LNCAP (cell line): ENCODE data around the gene UBL7.

Source experiments
- TF ChIP-seq, protein P1 (sequence below): fragments of 450-650 bp; IDR thresholded peaks from 2 replicates; pipeline ENCODE4 v1.5.1; 2017; ENCODE audit warnings: mild to moderate bottlenecking

UBL7 gene

DNA sequence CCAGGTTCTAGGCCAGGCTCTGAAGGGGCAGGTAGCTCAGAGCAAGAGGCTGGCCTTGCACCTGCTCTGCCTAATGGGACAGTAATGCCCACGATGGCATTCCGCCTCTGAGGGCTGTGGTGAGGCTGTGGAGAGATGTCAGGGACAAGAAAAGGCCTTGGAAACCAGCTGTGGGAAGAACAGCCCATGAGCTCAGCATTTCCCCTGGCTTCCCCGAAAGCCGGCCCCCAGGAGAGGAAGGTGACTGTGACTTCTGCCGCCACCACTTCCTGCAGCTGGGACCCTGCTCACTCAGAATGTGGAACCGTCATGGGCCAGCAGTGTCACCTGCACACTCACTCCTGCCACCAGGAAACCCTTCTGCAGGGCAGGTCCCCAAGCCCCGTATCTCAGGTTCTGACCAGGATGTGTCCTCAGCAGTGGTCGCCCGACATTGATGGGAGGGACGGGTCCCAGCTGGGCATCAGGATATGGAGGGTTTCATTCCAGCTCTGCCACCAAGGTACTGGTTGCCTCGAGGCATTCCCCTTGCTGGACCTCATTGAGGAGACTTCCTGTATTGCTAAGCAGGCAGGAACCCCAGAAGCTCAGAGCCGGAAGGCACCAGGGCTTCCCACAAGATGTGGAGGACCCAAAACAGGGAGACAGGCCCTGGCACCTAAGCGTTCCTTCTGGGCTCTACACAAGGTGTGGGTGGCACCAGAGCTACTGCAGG, 57.9 kb downstream of the UBL7 start:
- TF ChIP-seq, protein P1, sequence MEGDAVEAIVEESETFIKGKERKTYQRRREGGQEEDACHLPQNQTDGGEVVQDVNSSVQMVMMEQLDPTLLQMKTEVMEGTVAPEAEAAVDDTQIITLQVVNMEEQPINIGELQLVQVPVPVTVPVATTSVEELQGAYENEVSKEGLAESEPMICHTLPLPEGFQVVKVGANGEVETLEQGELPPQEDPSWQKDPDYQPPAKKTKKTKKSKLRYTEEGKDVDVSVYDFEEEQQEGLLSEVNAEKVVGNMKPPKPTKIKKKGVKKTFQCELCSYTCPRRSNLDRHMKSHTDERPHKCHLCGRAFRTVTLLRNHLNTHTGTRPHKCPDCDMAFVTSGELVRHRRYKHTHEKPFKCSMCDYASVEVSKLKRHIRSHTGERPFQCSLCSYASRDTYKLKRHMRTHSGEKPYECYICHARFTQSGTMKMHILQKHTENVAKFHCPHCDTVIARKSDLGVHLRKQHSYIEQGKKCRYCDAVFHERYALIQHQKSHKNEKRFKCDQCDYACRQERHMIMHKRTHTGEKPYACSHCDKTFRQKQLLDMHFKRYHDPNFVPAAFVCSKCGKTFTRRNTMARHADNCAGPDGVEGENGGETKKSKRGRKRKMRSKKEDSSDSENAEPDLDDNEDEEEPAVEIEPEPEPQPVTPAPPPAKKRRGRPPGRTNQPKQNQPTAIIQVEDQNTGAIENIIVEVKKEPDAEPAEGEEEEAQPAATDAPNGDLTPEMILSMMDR, result no peak

DNA sequence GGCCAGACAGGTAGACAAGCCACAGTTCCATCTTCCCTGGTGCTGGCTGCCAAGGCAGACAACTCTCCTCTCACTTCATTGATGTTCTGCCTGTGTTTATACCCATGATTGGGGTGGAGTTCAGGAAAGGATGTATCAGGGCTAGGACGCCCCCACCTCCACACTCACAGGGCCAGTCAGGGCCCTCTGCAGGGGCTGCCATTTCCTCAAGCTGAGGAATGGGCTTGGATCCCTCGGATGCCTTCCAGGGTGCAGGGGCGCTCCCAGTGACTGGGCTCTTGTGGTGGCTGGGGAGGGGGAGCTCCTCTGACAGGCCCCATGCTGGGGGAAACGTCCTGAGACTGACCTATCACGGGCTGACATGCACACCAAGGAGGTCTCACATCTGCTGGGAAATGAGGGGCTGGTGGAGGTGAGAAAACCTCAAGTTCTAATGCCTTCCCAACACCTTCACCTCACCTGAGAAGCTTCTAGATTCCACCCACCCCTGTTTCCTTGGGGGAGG, 58.6 kb downstream of the UBL7 start:
- TF ChIP-seq, protein P1, result no peak

DNA sequence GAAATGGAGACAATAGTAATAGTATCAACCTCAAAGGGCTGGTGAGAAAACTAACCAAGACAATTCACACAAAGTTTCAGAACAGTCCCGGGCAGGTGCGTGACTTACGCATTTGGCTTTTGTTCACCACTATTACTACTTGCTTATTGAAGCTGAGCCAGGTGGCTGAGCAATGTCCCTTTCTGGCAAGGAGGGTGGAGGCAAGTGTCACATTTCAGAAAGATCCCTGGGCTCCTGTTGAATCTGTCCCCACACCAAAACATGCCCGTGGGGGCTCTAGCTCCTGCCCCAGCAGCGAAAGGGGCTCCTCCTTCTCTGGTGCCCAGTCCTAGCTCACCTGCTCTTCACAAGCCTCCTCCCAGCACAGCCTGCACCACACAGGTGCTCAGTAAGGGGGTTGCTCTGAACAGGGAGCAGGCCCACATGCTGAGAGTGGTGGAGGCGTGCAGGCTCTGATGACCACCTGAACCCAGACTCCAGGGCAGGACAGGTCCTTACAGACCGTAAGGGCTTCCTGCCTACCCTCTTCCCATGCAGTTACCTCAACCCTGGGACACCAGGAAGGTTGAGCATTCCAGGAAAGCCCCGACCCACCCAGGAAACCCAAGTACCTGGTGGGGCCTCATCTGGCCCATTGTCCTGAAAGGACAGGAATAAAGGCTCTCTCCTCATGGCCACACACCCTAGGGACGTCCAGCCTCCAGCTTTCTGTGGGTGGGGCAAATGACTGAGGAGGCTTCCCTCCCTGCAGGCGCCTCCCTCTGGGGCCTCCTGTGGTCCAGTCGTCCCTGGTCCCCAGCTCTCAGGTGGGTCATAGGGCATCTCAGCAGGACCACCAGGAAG, 59.8 kb downstream of the UBL7 start:
- TF ChIP-seq, protein P1, result no peak

DNA sequence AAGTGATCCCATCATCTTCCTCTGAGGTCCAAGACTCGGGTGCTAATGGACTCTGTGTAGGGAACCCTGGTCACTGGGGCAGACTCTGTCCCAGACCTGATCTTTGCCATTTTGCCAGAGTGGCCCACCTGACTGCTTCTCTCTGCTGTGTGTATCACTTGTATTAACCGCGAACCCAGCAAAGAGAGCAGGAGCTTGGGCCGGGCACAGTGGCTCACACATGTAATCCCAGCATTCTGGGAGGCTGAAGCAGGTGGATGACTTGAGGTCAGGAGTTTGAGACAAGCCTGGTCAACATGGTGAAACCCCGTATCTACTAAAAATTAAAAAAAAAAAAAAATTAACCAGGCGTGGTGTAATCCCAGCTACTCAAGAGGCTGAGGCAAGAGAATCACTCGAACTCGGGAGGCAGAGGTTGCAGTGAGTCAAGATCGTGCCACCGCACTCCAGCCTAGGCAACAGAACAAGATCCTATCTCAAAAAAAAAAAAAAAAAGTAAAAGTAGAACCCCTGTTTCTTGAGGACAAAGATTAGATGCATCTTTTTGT, 60.6 kb downstream of the UBL7 start:
- TF ChIP-seq, protein P1, result no peak

DNA sequence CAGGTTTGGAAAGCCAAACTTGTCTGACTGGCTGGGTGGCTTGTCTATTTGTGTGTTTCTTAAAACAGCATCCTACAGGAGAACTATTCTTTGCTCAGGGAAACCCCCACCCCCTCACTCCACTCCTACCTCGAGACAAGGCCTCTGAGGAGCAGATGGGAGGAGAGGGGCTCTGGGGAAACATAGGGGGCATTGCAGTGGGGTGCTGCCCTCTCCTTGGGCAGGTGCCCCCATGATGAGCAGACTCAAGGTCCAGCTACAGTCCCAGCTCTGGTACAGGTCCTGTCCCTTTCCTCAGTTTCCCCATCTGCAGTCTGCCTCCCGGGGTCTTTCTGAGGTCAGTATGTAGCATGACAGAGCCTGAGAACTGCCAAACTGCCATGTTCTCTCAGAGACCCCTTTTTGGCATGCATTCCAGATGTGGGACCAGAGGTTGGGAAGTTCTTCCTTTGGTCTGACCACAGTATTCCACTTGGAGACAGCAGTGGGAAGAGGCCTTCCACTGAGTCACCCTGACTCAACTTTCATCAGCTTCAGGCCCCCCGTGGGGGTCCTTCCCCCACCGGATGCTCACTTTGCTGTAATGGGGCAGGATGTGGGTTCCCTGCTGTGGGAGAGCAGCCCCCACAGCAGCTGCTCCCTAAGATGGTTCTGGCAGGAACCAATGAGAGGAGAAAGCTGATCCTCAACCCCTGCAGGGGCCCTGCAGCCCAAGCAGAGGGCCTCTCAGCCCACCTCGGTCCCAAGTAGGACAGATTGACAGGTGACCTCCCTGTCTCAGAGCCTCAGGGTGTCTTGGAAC, 61.2 kb downstream of the UBL7 start:
- TF ChIP-seq, protein P1, result no peak

DNA sequence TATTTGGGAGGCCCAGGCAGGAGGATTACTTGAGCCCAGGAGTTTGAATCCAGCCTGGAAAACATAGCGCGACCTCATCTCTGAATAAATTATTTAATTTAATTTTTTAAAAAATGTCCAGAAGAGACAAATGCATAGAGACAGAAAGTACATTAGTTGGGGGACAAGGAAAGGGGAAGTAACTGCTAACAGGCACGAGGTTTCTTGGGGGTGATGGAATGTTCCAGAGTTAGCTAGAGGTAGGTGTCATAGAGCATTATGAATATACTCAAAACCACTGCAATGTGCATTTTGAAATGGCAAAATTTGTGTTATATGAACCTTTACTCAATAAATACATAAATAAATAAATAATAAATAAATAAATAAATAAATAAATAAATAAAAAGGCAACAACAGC, 61.9 kb downstream of the UBL7 start:
- TF ChIP-seq, protein P1, result no peak

DNA sequence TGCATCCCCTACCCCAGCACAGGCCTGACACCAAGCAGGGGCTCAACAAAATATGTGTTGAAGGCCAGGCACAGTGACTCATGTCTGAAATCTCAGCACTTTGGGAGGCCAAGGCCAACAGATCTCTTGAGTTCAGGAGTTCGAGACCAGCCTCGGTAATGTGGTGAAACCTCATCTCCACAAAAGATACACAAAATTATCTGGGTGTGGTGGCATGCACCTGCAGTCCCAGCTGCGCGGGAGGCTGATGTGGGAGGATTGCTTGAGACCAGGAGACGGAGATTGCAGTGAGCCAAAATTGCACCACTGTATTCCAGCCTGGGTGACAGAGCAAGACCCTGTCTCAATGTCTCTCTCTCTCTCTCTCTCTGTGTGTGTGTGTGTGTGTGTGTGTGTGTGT, 62.8 kb downstream of the UBL7 start:
- TF ChIP-seq, protein P1, result no peak
